NB4 (cell line): ENCODE measurements around the gene SENP8.

Experiments
- MYC ChIP-seq: IDR thresholded peaks from 2 replicates; pipeline ENCODE4 v1.6.1; 2011; ENCODE audit warnings: low read depth, low read length
- POLR2A ChIP-seq: IDR thresholded peaks from 2 replicates; pipeline ENCODE4 v1.6.1; 2011; ENCODE audit warnings: mild to moderate bottlenecking; ENCODE audit not compliant: insufficient read length; ENCODE audit errors: extremely low read depth
- TF ChIP-seq, protein P1 (sequence below): IDR thresholded peaks from one replicate; pipeline ENCODE4 v1.5.1; 2012; ENCODE audit warnings: low read depth, low read length

DNA sequence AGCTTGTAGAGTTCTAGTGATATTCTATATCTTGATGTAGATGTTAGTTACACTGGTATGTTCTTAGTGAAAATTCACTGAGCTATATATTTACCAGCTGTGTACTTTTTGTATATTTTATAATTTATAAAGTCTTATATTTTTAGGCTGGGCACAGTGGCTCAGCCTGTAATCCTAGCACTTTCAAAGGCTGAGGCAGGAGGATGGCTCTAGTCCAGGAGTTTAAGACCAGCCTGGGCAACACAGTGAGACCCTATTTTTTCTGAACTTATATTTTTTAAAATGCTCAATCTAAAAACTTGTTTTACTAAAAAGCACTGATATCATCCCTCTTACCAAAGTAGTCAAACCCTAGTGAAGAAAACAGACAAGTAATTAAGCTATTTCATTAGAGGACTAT, 5.4 kb upstream of the SENP8 start:
- TF ChIP-seq, protein P1, sequence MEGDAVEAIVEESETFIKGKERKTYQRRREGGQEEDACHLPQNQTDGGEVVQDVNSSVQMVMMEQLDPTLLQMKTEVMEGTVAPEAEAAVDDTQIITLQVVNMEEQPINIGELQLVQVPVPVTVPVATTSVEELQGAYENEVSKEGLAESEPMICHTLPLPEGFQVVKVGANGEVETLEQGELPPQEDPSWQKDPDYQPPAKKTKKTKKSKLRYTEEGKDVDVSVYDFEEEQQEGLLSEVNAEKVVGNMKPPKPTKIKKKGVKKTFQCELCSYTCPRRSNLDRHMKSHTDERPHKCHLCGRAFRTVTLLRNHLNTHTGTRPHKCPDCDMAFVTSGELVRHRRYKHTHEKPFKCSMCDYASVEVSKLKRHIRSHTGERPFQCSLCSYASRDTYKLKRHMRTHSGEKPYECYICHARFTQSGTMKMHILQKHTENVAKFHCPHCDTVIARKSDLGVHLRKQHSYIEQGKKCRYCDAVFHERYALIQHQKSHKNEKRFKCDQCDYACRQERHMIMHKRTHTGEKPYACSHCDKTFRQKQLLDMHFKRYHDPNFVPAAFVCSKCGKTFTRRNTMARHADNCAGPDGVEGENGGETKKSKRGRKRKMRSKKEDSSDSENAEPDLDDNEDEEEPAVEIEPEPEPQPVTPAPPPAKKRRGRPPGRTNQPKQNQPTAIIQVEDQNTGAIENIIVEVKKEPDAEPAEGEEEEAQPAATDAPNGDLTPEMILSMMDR = no peak
- TF ChIP-seq POLR2A = no peak
- no peak for TF ChIP-seq MYC
